GM21529 (cell line): ENCODE data around the gene UBE2O.

Source experiments
- ATAC-seq: cut with Tn5 transposase; IDR thresholded peaks from one replicate; pipeline ENCODE4 v1.9.1; 2021; ENCODE audit not compliant: unreplicated experiment

UBE2O gene

DNA sequence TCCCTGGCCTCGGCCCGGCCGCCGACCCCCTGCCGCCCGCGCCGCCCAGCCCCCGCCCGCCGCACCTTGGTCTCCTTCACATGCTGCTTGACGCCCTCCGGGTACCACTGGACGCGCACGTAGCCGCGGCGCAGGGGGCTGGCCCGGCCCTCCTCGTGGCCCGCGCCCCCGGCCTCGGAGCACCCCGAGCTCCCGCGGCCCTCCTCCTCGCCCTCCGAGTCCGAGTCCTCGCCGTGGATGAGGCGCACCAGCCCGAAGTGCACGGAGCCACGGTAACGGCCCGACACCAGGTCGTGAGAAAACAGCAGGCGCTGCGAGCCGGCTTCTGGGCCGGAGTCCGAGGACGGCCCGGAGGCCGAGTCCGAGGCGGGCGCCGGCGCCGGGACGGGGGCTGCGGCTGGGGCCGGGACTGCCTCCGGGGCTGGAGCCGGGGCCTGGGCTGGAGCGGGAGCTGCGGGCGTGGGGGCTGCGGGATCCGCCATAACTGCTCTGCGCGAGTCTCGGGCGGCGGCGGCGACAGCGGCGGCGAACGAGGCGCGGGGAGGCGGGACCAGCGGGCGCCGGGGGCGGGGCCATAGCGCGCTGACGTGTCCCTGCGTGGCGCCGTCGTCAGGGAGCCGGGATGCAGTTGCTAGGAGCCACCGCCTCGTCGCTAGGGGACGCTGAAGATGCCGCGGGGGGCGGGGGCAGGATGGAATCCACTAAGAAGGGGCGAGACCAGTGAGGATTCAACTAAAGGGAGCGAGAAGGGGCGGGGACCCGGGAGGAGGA, at the start of gene UBE2O:
UBE2O (minus strand) TSS at position 493 of the 771 bp plus-strand sequence; CDS start at position 482, 11 bp downstream.
- peak; percentile 84 for ATAC-seq

DNA sequence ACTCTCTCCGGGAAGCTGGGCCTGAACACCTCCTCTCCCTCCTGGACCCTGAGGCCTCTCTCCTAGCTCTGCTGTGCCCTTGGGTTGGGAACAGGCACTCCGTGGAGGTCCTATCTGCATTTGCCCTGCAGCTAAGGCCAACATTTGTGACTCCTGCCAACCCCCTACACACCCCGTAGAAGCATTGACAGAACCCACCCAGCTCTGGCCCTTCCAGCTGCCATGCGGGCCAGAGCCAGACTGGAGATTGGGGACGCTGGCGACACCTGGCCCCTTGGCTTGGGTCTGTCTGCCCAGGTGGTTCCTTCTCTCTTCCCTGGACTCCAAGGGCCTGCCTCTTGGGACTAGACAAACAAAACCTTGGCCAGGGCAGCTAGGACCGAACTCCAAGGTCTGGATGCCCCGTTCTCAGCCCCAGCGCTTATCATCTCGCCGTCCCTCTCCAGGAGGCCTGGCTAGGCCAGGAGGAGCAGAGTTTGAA, 48.9 kb upstream of the UBE2O start:
- no peak for ATAC-seq

DNA sequence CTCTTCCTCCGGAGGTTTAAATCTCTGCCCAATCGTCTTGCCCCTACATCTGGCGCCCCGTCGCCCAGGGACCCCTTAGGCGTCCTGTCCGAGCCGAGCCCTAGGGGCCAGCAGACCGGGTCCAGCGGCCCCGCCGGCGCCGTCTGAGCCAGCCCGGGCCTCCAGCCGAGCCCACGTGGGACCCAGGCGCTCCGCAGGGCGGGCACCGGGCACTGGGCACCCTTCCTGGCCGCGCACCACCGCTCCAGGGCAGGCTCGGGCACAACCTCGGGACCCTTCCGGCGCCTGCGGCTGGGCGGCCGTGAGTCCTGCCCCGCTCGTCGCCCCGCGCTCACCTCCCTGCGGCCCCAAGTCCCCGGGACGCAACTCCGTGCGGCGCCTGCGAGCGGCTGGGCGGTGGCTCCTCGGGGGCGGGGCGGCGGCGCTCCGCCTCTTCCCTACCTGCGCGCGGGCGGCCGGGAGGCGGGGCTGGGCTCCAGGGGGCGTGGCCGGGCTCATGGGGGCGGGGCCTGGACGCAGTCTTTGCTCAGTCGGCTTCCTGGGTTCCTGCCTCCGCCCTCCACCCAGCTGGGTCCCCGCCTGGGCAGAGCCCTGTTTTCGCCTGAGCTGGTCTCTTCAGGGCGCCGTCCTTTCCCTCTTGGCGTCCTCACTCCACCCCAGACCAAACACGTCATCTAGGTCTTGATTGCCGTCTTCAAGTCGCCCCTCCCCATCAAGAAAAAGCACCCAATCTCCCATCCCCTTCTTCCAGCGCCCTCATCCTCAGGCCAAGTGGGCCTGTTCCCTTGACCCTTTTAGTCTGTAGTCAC, 48.3 kb upstream of the UBE2O start, which contains the start of gene RHBDF2:
RHBDF2 (minus strand) TSS at position 406 of the 809 bp plus-strand sequence. CDS start 19,899 bp downstream, outside the sequence.
- peak; percentile 53 for ATAC-seq

DNA sequence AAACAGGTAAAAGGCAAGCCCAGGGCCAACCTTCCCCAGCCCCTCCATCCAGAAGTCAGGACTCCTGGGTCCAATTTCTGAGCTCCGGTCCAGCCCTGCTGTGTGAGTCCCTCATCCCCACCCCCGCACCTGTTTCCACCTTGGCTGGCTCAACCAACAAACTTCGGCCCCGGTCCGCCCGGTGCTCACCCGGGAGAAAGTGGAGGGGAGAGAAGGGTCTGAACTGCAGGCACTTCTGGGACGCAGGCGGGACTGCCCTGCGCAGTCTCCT, 47.7 kb upstream of the UBE2O start:
- peak; percentile 16 for ATAC-seq

DNA sequence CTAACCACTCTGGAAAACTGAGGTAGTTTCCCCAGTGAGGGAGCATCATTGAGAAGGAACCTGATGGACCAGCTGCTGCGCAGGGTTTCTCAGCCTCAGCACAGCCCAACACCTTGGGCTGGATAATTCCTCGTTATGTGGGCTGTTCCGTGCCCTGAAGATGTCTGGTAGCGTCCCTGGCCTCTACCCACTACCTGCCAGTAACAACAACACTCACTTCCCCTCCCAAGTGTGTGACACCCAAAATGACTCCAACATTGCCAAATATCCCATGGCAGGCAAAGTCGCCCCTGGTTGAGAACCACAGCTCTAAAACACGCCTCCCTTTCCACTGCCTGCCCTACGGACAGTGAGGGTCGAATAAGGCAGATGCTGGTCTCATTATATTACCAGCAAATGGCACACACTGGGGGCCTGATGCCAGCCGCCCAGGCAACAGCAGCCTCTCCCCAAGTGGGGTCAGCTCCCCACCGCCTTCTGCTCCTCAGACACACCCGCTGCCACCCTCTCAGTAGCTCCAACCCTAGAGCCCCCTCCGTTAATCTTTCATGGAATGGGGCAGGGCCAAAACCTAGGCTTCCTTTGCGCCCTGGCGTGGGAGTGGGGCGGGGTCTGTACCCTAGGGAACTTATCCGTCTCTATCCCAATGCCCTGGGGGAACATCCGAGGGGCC, 47.3 kb upstream of the UBE2O start:
- peak; percentile 3 for ATAC-seq

DNA sequence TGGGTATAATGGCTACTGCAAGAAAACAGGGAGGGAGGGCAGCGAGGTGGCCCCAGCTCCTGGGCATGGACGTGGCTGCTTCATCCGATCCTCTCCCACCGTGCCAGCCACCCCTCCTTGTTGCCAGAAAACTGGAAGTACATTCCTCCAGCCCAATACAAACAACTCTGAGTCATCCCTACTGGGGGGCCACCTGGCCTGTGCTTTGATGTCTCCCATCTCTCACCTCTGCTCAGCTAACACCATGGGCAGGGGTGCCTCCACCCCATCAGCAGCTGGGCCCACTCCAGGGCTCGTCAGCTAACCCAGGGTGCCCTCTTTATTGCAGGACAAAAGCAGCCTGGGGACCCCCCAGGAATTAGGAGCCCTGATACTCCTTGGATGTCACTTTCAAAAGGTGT, 46.3 kb upstream of the UBE2O start:
- no peak for ATAC-seq

DNA sequence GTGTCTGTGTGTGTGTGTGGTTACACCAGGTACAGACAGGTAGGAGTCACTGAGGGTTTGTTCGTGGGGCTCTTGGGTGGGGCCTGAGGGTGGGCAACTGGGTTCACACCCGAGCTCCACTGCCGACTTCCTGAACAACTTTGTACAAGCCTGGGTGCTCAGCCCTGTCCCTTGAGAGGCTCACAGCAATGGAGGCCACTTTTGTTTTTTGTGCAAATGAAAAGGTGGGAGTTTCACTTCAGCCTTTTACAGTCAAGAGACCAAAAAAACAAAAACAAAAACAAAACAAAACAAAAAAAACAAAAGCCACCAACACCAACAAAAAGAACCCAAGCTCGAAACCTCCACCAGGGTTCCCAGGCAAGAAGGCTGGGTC, 45.9 kb upstream of the UBE2O start:
- ATAC-seq: no peak

DNA sequence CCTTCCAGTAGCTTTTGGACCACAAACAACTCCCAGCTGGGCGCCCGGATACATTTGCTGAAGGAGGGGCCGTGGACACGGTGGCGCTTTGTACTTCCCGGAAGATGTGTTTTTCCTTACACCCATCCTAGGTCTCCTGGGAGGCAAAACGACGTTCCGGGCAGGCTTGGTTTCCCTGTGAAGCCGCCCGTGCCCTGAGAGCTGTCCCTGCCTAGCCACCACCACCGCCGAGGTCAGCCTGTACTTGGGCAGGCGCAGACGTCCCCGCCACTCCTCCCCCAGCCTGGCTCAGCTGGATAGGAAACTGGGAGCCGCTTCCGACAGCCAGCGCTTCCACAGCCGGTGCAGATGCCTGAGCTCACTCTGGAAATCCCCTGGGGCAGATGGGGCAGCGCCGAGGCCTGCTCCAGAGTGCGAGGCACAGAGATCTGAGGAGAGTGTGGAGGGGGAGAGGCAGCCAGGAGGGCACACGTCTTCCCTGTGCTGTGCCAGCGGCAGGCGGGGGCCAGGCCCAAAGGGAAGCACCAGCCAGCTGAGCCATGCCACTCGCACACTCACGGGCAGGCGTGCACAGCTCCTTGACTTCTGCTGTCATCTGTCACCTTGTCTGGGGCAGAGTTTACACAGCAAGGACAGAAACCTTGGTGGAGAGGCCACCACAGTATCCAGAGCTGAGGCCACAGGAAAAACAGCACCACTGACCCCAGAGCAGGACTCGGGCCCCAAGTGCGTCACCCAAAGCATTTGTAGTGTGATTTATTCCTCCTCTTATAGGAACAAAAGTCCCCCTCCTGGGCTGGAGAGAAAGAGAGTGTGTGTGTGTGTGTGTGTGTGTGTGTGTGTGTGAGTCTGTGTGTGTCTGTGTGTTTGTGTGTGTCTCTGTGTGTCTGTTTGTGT, 45.3 kb upstream of the UBE2O start:
- ATAC-seq: no peak

DNA sequence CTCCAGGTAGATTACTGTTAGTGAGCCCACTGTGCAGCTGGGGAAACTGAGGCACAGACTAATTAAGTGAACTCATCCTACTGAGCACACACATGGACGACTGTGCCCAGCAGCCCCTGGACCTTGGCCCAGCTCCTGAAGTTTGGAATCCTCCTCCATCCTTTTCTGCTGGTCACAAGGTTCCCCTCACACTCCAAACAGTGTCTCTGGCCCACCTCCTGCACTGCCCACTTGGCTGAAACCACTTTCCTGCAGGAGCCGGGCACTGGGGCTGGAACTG, 44.7 kb upstream of the UBE2O start:
- no peak for ATAC-seq

DNA sequence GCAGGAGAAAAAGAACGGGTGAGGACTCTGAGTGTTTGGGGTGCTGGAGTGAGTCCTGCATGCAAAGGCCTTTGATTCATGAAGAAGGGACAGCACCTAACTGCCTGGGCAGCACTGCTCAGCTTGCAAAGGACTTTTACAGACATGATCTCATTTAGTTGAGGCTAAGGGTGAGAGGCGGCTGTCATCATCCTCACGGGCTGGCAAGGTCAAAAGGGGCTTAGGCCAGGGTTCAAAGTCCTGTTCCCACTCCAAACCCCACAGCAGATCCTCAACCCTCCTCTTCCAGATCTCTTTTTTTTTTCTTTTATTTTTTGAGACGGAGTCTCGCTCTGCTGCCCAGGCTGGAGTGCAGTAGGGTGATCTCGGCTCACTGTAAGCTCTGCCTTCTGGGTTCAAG, 43.5 kb upstream of the UBE2O start:
- ATAC-seq: no peak

DNA sequence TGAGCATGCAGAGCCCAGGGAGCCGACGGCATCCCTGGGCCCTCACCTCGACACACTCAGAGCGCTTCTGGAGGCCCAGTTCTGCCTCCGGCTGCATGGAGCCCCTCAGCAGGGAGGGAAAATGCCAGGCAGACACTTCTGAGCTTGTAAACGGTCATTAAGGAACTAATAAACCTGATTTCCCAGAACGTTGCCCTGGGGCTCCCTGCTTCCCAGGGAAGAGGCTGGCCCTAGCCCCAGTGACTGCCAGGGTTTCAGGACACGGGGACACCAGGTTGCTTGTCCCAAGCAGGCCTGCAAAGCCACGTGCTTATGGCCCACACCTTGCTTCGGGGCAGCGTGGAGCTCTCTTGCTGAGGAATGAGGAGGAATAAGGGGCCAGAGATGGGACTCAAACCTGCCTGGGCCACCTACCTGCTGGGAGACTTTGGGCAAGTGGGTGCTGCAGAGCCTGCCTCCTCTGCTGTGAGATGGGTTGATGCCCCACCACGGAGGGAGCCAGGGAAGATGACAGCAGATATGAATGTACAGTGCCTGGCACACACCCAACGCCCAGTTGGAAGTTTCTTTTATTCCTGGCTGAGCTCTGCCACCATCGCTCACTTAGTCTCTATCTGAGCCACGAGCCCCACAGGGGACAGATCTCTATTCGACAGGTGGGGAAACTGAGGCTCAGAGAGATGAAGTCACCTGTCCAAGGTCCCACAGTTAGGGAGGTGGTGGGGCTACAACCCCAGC, 42.9 kb upstream of the UBE2O start:
- no peak for ATAC-seq

DNA sequence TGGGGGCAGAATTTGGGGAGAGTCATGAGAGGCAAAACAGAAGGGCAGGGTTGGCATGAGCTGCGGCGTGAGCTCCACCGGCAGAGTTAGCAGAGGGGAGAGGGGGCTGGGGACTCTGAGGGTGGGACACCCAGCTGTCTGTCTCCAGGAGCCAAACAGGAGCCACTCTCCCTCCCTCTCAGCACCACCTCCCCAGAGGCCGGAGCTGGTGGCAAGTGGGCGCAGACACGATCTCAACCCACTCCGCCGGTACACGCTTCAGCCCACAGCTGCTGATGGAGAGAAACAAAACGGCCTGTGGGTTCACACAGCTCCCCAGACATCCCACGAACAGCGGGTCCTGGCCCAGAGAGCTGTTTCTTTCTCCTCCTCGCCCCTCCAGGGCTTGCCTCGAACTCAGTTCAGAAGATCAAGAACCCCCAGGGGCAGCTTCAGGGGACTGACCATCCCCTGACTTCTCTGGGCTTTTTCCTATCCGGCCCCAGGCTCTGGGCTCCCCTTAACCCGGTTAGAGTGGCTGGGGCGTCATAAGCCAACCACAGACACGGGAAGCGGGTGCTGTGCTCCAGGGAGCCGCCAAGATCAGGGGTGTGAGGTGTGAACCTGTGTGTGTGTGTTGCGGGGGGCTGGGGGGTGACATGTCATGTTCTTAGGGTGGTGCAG, 40.7 kb upstream of the UBE2O start:
- no peak for ATAC-seq

DNA sequence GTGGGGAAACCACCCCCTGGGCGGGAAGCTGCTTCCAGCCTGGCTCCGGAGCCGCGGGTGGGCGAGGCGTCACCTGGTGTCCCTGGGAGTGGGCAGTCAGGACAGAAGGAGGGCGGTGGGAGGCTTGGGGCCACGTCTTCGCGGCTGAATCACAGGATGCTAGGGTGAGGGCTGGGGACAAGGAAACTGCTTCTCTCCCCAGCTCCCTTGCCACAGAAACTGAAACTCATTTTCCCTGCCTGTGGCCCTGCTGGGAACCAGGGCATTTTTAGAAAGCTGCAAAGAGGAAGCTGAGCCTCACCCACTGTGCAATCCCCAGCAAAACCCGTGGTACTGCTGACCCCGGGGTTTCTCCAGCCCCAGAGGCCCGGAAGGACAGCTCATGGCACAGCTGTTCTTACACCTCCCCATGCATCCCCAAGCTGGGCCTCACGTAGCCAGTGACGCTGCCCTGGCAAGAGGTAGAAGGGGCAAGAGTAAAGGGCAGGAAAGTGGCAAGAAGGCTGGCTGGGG, 40.1 kb upstream of the UBE2O start:
- peak; percentile 48 for ATAC-seq

DNA sequence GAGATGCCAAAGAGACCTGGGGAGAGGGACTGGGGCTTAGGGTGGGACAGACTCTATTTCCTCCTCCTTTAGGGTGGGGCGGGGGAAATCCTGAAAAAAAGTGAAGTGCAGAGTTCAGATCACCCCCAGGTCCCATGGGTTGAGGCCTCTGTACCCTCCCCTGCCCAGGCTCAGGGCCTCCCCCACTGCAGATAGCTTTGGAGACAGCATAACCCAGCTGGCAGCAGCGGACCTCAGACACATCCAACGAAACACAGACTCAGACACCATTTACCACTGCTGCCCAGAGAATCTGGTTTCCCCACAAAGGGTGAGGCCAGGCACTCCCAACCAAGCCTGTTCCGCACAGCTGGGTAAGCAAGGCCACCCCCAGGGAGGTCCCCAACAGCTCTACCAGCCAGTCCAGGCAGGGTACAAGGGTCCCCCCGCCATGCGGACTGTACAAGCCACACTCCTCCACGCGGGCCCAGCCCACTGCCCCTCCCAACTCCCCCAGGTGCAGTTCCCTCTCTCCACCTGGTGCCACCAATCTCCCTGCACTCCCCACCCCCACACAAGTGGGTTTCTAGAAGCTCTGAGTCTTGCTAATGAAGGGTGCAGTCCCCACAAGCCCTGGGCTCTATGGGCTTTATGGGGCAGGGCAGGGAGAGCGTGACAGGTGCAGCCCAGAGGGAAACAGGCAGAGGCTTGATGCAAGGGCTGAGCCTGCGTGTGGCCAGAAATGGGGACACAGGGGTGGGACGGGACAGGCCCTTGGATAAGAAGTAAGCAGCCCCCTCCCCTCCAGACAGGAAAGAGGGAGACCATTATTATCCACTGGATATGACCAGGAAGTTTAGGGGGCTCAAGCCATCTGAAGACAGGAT, 39.4 kb upstream of the UBE2O start:
- ATAC-seq: peak; percentile 37

DNA sequence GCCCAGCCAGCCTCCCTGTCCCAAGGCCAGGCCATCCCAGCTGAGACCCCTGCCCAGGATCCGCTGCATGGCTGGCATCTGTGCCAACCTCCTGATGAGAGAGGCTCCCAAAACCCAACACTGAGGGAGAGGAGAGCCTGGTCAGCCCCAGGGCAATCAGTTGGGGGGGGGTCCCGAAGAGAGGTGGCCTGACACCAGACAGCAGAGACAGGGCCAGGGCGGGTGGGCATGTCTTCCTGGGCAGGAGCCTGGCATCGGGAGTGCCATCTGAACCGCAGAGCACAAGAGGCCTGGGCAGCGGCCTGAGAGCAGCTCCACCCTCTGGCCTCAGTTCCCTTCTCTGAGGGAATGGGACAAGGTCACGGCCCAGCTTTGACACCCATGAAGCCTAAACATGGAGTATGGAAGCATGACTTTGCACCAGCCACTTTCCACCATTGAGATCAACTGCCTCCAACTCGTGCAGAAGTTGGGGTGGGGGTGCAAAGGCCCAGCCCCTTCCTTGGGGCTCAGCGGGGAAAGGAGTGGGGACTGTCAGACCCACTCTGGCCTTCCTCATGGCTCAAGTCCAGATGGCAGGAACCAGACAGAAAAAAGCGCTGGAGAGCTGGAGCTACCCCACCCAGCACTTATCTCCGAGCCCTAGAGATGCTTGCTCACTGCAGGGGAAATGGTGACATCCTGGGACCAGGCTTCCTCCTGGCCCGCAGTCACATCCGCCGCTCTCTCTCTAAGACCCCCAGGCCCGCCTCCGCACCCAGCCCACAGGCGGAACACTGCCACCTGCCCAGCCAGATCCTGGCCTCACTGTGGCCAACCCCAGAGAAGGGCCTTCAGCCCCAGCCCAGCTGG, 38.5 kb upstream of the UBE2O start:
- no peak for ATAC-seq

DNA sequence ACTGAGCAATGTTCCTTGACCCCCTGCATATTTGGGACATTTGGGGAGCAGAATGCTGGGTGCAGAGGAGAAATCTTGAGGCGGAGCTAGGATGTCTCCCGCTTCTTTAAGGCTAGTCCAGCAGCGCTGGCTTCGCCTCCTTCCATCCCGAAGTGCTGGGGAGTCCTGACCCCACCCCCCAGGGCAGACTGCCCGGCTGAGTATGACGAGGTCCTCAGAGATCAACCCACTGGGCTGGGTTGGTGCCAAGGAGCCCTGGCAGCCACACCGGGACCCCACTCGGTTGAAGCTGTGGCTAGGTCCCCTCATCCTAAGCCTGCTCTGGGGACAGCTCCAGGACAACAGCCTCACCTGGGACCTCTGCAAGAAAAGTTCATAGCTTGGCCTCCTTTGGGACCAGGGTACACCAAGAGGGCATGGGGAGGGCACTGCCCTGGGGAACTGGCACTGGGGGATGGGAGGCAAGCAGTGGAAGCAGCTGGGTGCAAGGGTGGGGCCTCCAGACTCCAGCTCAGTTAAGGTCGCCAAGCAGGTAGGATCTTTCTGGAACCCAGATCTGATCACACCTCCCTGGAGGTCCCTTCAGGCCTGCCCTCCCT, 37.3 kb upstream of the UBE2O start:
- no peak for ATAC-seq

DNA sequence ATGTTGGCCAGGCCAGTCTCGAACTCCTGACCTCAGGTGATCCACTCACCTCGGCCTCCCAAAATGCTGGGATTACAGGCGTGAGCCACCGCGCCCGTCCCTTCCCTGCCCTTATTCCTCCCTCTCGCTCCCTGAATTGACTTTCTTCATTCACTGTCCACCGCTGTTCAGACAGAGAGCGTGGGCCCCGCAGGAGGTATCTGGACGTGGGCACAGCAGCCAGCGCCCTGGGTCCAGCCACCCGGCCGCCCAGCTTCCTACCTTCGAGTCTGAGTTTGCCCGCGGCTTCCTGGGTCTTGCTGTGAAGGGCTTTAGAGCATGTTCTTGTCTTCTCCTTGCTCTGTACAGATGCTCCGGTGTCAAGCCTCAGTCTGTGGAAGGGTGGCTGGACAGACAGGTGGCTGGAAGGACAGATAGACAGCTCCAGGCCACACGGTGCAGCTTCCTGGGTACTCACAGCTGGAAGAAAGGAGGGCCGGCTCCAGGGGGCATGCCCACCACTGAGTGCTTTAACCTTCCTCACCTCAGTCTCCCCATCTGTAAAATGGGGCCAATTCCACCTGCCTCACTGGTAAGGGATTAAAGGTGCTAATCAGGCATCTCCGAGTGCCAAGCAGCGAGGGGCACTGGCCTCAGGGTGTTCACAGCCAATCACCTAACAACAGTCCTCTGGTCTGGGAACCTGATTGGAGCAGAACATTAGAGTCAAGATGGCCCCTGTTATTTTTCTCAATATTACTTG, 34.7 kb upstream of the UBE2O start:
- ATAC-seq: no peak
